ENCODE results near the gene TNPO2.

DNA sequence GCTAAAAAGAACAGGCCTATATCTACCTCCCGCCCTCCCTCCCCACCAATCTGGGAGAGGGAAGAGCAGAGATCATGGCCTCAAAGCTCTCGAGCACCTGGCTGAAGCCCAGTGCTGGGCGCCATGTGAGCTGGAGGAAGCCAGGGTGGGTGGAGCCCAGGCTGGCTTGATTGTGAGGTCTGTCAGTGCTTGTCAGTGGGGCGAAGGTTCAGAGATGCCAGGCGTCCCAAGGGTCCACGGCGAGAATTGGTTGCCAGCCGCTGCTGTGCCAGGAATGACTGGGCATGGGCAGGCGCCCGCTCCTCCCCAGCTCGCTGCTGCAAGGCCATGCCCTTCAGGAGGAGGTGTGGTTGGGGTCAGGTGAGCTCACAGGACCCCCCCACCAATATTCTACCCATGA lies 39.4 kb upstream of the TNPO2 start:
- TF ChIP-seq, protein P1, sequence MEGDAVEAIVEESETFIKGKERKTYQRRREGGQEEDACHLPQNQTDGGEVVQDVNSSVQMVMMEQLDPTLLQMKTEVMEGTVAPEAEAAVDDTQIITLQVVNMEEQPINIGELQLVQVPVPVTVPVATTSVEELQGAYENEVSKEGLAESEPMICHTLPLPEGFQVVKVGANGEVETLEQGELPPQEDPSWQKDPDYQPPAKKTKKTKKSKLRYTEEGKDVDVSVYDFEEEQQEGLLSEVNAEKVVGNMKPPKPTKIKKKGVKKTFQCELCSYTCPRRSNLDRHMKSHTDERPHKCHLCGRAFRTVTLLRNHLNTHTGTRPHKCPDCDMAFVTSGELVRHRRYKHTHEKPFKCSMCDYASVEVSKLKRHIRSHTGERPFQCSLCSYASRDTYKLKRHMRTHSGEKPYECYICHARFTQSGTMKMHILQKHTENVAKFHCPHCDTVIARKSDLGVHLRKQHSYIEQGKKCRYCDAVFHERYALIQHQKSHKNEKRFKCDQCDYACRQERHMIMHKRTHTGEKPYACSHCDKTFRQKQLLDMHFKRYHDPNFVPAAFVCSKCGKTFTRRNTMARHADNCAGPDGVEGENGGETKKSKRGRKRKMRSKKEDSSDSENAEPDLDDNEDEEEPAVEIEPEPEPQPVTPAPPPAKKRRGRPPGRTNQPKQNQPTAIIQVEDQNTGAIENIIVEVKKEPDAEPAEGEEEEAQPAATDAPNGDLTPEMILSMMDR (IDR thresholded peaks at IDR 0.05), result no peak
- TF ChIP-seq POLR2A (IDR thresholded peaks at IDR 0.05), result no peak

All from esophagus squamous epithelium (tissue), 4 donors.